Nephron (organoid): ENCODE measurements around the gene TMEM151B.

ENCODE experiments used
- H3K27ac Mint-ChIP-seq, 3 experiments: 2 replicates each; pipeline ENCODE4 v1.8.0; 2020; ENCODE audit warnings: mixed read lengths in 3 of 3, mild to moderate bottlenecking in 2 of 3, moderate library complexity in 1 of 3
- H3K27me3 Mint-ChIP-seq: 2 replicates; pipeline ENCODE4 v1.8.0; 2021; ENCODE audit warnings: low read depth, mild to moderate bottlenecking, moderate library complexity, mixed read lengths
- H3K36me3 Mint-ChIP-seq: 2 replicates; pipeline ENCODE4 v1.8.0; 2020; ENCODE audit warnings: low read depth, mixed read lengths
- H3K4me1 Mint-ChIP-seq: 2 replicates; pipeline ENCODE4 v1.8.0; 2020; ENCODE audit warnings: mixed read lengths
- H3K4me3 Mint-ChIP-seq, 3 experiments: 2 replicates each; pipeline ENCODE4 v1.8.0; 2020; ENCODE audit warnings: mild to moderate bottlenecking in 3 of 3, mixed read lengths in 3 of 3, moderate library complexity in 2 of 3
- H3K9me3 Mint-ChIP-seq: 2 replicates; pipeline ENCODE4 v1.8.0; 2020; ENCODE audit warnings: mixed read lengths
- TF ChIP-seq, protein P1 (sequence below), 3 experiments: fragments of 200-600 bp; sonication (generic); IDR thresholded peaks; one replicate each; pipeline ENCODE4 v1.5.0; 2021; ENCODE audit warnings: antibody characterized with exemption in 3 of 3; ENCODE audit not compliant: unreplicated experiment in 3 of 3

TMEM151B gene

DNA sequence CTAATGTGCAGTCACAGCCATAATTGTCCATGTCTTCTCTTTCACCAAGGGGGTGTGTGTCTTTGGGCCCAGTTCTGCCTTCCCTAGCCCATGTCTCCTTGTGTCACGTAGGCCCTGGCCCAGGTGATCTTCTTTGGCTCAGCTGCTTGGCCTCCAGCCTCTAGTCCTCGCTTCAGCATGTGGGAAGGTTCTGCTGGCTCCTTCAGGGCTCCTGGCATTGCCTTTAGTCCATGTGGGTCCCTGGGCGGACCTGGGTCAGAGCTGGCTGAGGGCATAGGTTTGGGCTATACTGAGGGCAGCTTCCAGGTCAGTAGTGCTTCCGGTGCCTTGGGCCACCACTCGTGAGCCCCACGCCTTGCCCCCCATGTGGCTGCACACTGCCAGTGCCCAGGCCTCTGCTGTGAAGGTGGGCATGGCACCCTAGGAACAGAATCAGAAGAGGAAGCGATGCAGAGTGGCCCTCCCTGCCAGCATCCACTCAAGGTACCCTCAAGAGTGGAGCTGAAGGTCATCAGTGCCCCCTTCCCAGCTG, 30.1 kb downstream of the TMEM151B start:
- Mint-ChIP-seq H3K36me3 (peaks cover 30% of the 10 kb centered on the region), H3K27ac (no peak overlapping the region), H3K4me3 (no peak overlapping the region), H3K27me3 (peaks cover 41% of the 10 kb centered on the region), H3K4me1 (no peaks in the 10 kb centered on the region), H3K9me3 (no peaks in the 10 kb centered on the region)
- TF ChIP-seq, protein P1, sequence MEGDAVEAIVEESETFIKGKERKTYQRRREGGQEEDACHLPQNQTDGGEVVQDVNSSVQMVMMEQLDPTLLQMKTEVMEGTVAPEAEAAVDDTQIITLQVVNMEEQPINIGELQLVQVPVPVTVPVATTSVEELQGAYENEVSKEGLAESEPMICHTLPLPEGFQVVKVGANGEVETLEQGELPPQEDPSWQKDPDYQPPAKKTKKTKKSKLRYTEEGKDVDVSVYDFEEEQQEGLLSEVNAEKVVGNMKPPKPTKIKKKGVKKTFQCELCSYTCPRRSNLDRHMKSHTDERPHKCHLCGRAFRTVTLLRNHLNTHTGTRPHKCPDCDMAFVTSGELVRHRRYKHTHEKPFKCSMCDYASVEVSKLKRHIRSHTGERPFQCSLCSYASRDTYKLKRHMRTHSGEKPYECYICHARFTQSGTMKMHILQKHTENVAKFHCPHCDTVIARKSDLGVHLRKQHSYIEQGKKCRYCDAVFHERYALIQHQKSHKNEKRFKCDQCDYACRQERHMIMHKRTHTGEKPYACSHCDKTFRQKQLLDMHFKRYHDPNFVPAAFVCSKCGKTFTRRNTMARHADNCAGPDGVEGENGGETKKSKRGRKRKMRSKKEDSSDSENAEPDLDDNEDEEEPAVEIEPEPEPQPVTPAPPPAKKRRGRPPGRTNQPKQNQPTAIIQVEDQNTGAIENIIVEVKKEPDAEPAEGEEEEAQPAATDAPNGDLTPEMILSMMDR (IDR thresholded peaks at IDR 0.05; ENCODE audit: unreplicated experiment in 3 of 3), result no peak

DNA sequence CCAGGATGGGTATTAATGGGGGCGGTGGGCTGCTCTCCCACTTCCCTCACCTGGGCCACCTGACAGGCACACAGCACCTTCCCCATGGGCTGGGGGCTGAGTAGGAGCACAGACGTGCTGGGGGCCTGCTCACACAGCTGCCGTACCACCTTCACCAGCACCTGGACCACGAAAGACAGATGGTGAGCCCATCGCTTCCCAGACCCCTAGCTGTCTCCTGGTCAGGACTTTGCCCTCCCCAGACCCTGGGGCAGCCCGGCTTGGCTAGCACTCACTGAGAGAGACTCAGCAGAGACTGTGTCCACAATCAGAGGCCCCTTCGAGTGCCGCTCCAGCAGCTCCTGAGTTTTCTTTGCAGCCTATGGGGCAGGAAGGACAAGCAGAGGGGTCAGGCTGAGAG, 30.9 kb downstream of the TMEM151B start:
- Mint-ChIP-seq H3K36me3 (peaks cover 36% of the 10 kb centered on the region), H3K9me3 (no peaks in the 10 kb centered on the region), H3K4me3 (no peak overlapping the region), H3K4me1 (no peaks in the 10 kb centered on the region), H3K27me3 (peaks cover 35% of the 10 kb centered on the region), H3K27ac (no peak overlapping the region)
- TF ChIP-seq, protein P1 (IDR thresholded peaks at IDR 0.05; ENCODE audit: unreplicated experiment in 3 of 3), result no peak

DNA sequence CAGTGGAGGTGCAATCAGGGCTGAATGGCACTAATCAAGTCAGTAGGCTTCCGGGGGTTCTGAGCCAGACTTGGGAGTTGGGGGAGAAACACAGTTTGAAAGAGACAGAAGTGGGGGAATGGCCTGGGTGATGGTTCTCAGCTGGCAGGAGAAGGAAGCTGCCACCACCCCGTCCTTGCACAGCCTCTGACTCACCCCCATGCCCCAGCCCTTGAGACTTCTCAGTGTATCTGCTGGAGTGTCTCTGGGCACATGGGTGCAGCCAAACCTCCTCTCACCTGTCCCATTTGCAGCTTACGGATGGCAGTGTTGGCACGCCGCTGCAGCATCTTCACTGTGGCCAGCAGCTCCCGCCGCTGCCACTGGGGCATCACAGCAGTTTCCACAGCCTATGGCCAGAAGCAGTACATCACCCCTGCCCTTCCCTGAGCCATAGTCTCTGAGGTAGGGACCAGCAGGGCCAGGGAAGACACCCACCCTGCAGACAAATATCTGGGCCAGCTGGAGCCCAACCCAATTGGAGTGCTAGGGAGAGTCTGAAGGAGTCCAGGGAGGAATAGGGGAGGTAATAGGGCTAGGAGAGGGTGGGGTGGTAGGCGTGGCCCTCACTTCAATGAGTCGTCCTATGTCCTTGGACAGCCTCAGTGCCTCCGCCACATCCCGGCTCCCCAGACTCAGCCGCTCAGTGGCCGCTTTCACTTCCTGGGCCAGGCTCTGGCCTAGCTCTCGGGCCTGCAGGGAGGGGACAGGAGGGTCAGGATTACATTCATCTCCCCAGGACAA, 31.7 kb downstream of the TMEM151B start:
- no peak overlapping the region for H3K27ac Mint-ChIP-seq
- peaks cover 36% of the 10 kb centered on the region for H3K36me3 Mint-ChIP-seq
- H3K4me1 Mint-ChIP-seq, result no peaks in the 10 kb centered on the region
- no peaks in the 10 kb centered on the region for H3K9me3 Mint-ChIP-seq
- TF ChIP-seq, protein P1 (IDR thresholded peaks at IDR 0.05; ENCODE audit: unreplicated experiment in 3 of 3), result no peak
- peaks cover 26% of the 10 kb centered on the region for H3K27me3 Mint-ChIP-seq
- H3K4me3 Mint-ChIP-seq, result no peak overlapping the region

DNA sequence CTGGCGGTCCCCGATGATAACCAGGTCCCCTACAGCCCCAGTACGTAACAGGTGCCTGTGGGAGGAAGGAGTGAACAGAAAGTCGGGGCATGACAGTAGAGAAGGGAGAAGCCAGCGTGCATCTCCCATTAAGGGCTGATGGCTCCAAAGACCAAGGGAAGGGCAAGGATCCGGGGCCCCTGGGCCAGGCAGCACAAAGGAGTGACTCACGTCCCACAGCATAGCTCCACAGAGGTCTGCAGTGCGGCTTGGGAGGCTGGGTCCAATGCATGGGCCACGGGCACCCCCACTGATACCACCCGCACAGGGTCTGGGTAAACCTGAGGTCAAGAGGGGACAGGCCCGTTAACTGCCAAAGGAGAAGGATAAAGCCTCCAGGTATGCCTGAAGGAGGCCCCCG, 32.6 kb downstream of the TMEM151B start:
- Mint-ChIP-seq H3K27me3 (peaks cover 21% of the 10 kb centered on the region), H3K27ac (no peak overlapping the region), H3K4me3 (no peak overlapping the region), H3K4me1 (no peaks in the 10 kb centered on the region), H3K36me3 (peaks cover 38% of the 10 kb centered on the region), H3K9me3 (no peaks in the 10 kb centered on the region)
- TF ChIP-seq, protein P1 (IDR thresholded peaks at IDR 0.05; ENCODE audit: unreplicated experiment in 3 of 3), result no peak

DNA sequence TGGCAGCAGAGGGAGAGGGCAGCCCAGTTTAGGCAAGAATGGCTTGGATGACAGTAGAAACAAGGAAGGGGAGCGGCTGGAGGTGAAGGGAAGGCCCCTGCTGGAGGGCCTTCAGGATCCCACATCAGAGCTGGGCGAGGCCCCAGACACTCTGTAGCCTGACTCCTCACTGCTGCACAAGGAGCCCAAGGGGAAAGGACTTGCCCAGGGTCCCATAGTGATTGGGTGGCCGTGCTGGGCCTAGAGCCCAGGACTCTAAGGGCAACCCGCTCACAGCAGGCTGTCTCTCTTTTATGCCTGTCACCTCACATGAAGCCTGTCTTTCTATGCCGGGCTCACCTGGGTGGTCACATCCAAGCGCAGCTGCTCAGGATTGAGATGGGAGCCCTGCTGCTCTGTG, 33.6 kb downstream of the TMEM151B start:
- Mint-ChIP-seq H3K4me3 (no peak overlapping the region), H3K4me1 (no peaks in the 10 kb centered on the region), H3K27ac (no peak overlapping the region), H3K36me3 (peaks cover 45% of the 10 kb centered on the region), H3K27me3 (peaks cover 11% of the 10 kb centered on the region), H3K9me3 (no peaks in the 10 kb centered on the region)
- TF ChIP-seq, protein P1 (IDR thresholded peaks at IDR 0.05; ENCODE audit: unreplicated experiment in 3 of 3), result no peak
